GM18870 (cell line): ENCODE results near the gene STK24.

Experiments
- ATAC-seq: cut with Tn5 transposase; IDR thresholded peaks from one replicate; pipeline ENCODE4 v1.9.1; 2021; ENCODE audit warnings: moderate library complexity; ENCODE audit not compliant: unreplicated experiment

STK24 gene

DNA sequence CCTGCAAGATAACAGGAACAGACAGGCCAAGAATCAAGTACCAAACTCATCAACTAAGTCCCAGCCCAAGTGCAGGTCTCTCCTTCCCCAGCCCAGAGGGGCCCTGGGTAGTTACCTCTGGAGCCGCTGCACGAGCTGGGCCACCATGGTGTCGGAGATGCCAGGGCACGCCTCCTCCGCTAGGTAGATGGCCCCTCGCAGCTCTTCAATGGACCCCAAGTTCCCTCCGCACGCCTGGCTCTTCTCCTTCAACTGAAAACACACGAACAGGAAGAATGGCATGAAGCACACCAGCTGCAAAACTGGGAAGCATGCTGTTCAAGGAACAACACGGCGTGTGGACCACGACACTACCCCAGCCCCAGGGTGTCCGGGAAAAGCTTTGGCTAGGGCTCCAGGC is 119.9 kb downstream of the STK24 start:
- ATAC-seq: no peak

- ATAC-seq: no peak
Observed at GRCh38 chr13:98456413-98456845, 120.5 kb downstream of the STK24 start.

DNA sequence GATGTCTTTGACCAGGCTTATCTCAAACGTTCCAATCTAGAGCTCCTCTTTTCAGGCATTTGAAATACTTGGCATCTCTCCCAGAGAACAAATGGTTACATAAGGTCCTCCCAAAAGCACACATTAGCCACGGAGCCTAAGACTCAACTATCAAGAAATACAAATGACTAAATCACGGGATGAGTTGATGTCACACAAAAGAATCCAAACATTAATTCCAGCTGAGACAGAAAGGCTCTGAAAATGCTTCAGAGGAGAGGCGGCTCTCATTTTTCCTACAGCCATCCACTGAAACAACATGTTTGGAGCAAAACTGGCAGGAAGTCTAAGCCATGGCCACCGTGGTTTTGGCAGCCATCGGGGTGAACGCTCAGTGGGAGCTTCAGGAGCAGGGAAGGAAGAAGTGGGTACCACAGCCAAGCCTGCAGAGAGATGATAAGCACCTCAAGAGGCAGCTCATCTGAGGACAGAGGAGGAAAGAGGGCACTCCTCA is 122.5 kb downstream of the STK24 start:
- no peak for ATAC-seq

GRCh38 chr13:98452851-98453843 is 123.8 kb downstream of the STK24 start:
- no peak for ATAC-seq

GRCh38 chr13:98451676-98452470 is 125.0 kb downstream of the STK24 start:
- no peak for ATAC-seq

DNA sequence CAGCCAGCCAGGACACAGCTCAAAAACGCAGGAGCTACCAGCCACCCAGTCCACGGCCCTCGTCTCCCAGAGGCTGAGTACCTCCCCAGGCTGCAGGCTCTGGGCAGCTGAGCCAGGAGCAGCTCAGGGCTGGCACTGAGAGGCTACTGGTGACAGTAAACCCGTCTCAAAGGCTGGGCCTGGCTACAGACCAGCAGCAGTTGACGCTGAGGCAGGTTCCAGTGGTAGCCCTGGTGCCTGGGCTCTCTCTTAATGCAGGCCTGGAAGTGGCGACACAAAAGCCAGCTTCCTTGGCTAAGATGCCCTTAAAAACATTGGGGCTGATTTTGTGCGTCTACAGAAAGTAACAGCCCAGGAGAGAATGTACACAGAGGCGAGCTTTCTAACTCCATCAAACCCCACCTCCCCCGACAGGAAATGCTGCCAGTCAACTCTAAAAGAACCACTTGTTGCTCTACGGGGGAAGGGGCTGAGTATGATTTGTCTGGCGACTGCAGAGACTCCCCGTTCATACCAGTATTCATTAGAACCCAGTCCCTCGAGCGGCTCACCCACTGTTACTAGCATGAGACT is 126.3 kb downstream of the STK24 start:
- no peak for ATAC-seq

DNA sequence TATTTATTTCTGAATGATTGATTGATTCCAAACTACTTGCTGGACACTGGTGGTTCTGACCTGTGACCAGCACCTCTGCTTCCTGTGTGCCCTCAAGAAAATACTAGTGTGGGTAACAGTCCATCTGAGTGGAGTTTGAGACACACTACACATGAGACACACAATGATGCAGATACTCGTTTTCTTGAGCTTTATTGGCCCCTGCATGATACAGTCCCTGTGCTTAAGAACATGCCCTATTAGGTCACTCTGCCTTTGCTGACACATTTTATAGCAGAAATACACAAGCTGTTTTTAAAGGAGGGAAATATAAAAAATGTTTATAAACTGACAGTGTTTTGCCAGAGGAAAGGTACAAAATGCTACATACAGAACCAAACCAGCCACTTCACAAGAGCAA is 126.9 kb downstream of the STK24 start:
- ATAC-seq: no peak

DNA sequence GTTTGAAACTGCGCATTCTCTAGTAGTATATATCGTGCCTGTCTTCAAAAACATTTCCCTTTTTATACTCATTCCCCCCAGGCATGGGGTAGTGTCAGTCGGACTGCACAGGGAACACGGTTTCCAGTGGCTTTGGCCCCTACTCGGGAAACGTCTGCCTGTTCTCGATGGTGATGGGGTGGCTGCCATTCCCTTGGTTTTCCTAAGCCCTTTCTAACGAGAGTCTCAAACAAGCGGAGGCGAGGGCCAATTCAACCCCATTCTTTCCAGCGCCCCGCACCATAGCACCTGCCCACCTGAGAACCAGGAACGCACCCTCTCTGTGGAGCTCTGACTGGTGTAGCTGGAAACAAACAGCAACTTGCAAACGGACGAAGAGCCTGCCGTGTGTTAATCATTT is 127.6 kb downstream of the STK24 start:
- ATAC-seq: no peak

GRCh38 chr13:98448642-98448928 is 128.3 kb downstream of the STK24 start:
- no peak for ATAC-seq

GRCh38 chr13:98447881-98448641 is 128.8 kb downstream of the STK24 start:
- no peak for ATAC-seq

GRCh38 chr13:98447130-98447529 is 129.8 kb downstream of the STK24 start:
- ATAC-seq: no peak

- no peak for ATAC-seq
Observed at GRCh38 chr13:98446234-98446621, 130.7 kb downstream of the STK24 start.

DNA sequence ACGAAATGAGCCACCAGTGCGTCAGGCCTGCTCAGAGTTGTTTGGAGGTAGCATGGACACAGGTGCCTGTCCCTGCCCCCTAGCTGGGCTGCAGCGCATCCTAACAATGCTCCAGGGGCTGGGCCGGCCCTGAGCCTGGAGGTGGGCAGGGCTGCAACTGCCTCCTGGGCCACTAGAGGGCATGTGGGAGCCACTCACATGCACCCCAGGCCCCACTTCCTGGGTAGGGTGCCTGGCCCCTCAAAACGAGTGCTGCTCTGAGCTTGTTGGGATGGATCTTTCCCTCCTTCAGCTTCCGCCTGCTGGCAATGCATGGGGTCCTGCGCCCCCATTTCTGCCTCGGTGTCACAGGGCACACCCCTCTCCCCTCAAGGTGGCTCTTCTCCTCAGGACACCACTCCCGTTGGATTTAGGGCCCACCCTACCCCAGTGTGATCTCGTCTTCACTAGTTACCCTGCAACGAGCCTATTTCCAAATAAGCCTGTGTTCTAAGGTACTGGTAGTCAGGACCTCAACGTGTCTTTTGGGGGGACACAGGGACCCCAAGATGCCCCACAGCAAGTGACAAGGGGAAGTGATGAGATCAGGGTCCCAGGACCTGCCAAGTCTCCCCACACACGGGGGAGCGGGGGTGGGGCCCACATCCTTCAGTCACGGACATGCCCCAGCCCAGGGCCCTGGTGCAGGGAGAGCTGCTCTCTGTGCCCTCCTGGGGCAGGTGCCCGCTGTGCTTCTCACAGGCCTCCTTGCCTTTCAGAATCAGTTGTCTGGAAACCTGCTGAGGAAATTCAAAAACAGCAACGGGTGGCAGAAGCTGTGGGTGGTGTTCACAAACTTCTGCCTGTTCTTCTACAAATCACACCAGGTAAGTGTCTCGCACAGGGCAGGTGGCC is 131.3 kb downstream of the STK24 start:
- peak; percentile 73 for ATAC-seq

- no peak for ATAC-seq
Observed at GRCh38 chr13:98444381-98444780, 132.5 kb downstream of the STK24 start.

- ATAC-seq: no peak
Observed at GRCh38 chr13:98443800-98444325, 133.0 kb downstream of the STK24 start.

GRCh38 chr13:98443329-98443728 is 133.6 kb downstream of the STK24 start:
- no peak for ATAC-seq

DNA sequence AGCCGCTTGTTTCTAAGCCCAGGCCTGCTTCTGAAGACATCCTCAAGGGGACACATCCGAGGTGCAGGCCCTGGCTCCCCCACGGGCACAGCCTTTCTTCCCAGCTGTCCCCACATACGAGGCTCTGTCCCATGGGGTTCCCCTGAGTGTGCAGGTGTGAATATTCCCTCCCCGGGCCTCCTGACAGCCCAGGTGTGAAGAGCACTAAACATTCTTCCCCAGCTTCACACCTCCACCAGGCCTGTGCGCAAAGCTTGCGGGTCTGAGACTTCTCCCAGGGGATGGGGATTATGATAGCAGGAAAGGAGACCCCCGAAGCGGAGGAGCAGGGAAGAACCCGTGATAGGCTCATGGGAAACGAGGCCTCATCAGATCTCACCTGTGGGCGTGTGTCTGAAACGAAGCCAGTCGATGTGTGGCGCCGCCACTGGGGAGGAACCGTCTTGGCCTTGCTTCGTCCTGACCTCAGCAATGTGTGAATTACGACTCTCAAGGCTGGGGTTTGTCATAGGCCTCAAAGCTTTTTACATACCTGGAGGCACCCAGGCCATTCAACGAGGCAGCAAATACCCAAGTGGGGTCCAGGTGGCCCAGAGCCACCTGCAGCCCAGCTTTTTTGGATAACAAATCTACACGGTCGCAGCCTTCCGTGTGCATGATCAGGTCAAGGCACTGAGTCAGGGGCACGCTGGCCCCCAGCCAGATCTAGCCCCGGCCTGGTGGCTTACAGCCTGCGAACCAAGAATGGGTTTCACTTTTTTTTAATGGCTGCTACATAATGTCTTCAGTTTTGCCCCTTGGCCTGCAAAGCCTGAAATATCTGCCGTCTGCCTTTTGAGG is 134.3 kb downstream of the STK24 start:
- no peak for ATAC-seq

GRCh38 chr13:98441056-98441676 is 135.7 kb downstream of the STK24 start:
- no peak for ATAC-seq
